HepG2 (cell line): ENCODE results near the gene PCNA. TPM values are rescaled to one million over a fixed set of nuclear protein-coding genes. Genes with fewer than 3 reads are reported as not detected.
A peak's percentile ranks its signal among the peaks of the same experiment; 100 is the strongest.

ENCODE experiments used
- DNMT1 ChIP-seq: sonication (generic); formaldehyde crosslinking; IDR thresholded peaks from 2 replicates; pipeline ENCODE4 v1.5.1; 2020; ENCODE audit warnings: mild to moderate bottlenecking, missing genetic modification reagents
- FIP1L1 ChIP-seq: fragments of 200-400 bp; formaldehyde crosslinking; IDR thresholded peaks from 2 replicates; pipeline ENCODE4 v1.6.1; 2018; ENCODE audit warnings: low read depth, mild to moderate bottlenecking, low read length, moderate library complexity, borderline replicate concordance; ENCODE audit not compliant: insufficient read depth
- NR2F1 ChIP-seq, 2 experiments: fragments of 450-650 bp in 1 of 2; formaldehyde crosslinking in 1 of 2; IDR thresholded peaks; 2 replicates each; pipeline versions ENCODE4 v1.5.0 to v1.6.1; 2016 to 2020; ENCODE audit warnings: mild to moderate bottlenecking in 1 of 2, missing compliant biosample characterization in 1 of 2, missing genetic modification reagents in 1 of 2, moderate library complexity in 1 of 2
- SRY ChIP-seq: sonication (generic); formaldehyde crosslinking; IDR thresholded peaks from 2 replicates; pipeline ENCODE4 v1.8.0; 2022; ENCODE audit warnings: mild to moderate bottlenecking, missing genetic modification reagents
- ZFP36L1 ChIP-seq: sonication (generic); formaldehyde crosslinking; IDR thresholded peaks from 2 replicates; pipeline ENCODE4 v1.8.0; 2022; ENCODE audit warnings: mild to moderate bottlenecking, missing genetic modification reagents, moderate library complexity
- ZNF329 ChIP-seq: sonication (generic); formaldehyde crosslinking; IDR thresholded peaks from 2 replicates; pipeline ENCODE4 v1.9.0; 2021; ENCODE audit warnings: low read depth, mild to moderate bottlenecking, missing genetic modification reagents
- ZNF512 ChIP-seq: sonication (generic); formaldehyde crosslinking; IDR thresholded peaks from 2 replicates; pipeline ENCODE4 v1.4.0; 2020; ENCODE audit warnings: mild to moderate bottlenecking, missing genetic modification reagents
- ZNF710 ChIP-seq: sonication (generic); formaldehyde crosslinking; IDR thresholded peaks from 2 replicates; pipeline ENCODE4 v1.5.0; 2020; ENCODE audit warnings: mild to moderate bottlenecking, missing genetic modification reagents, borderline replicate concordance
- ZNF792 ChIP-seq: IDR thresholded peaks from 2 replicates; pipeline ENCODE4 v1.6.1; 2016
- ZNF883 ChIP-seq: sonication (generic); formaldehyde crosslinking; IDR thresholded peaks from 2 replicates; pipeline ENCODE4 v1.5.1; 2020; ENCODE audit warnings: mild to moderate bottlenecking, missing genetic modification reagents; ENCODE audit errors: not compliant biosample characterization
- polyA plus RNA-seq, 8 experiments: library from polyadenylated mRNA; depleted of rRNA in 3 of 8; stranded (reverse) in 7 of 8; unstranded in 1 of 8; fragments of >200 nt; fragmentation: Illumina TruSeq in 4 of 8; extraction: Trizol in 4 of 8; gene quantifications; 2 replicates each; pipeline versions ENCODE4 v1.2.1 to v1.2.3, GENCODE V29; 2011 to 2016; ENCODE audit warnings: low read depth in 4 of 8, missing spikeins in 1 of 8, mixed read lengths in 1 of 8; ENCODE audit not compliant: insufficient read depth in 1 of 8
- total RNA-seq, 5 experiments: library from RNA; depleted of rRNA; stranded (reverse); fragments of >200 nt; fragmentation: Illumina TruSeq; extraction: Trizol; gene quantifications; 2 replicates each; pipeline ENCODE4 v1.2.3, GENCODE V29; 2016; ENCODE audit warnings: low read depth in 1 of 5
- TF ChIP-seq, protein P1 (sequence below): sonication (generic); formaldehyde crosslinking; IDR thresholded peaks from 2 replicates; pipeline ENCODE4 v1.4.0; 2020; ENCODE audit warnings: mild to moderate bottlenecking, missing genetic modification reagents
- TF ChIP-seq, protein P2 (sequence below): fragments of 450-650 bp; IDR thresholded peaks from 2 replicates; pipeline ENCODE4 v1.6.1; 2017; ENCODE audit warnings: mild to moderate bottlenecking

Gene PCNA
- total and polyA plus RNA-seq, 2 of the 13 experiments (the other 11 are each of a cell fraction or from before 2014, with no cell fraction given): 229 to 655 TPM

DNA sequence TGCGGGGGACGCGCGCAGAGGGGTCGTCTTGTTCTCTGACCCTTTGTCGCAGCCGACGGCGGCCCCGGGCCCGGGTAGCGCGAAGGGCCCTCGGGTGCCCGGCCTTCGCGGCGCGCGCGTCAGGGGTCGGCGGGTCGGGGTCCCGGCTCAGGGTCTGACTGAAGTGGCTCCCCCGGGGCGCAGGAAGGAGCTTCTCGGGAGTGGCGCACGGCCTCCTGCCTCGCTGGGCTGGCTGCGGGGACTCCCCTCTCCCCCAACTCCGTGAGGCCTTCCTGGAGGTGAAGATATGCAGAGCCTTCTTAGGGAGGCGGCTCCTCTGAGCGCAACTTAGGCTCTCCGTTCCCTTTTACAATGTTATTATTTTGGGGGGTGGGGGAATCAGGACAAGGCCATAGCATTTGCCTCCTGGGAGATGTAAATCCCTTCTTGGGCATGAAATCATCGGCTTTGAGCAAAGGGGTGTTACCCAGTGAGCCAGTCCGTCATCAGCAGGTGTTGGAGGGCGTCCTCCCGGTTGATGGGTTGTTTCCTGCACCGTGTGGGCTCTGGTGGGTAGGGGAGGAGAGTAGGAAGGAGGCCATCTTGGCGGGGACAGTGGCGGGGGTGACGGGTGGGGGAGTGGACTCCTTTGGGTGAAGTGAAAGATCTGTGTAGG, 7.6 kb upstream of the PCNA start (continued):
- TF ChIP-seq, protein P1, sequence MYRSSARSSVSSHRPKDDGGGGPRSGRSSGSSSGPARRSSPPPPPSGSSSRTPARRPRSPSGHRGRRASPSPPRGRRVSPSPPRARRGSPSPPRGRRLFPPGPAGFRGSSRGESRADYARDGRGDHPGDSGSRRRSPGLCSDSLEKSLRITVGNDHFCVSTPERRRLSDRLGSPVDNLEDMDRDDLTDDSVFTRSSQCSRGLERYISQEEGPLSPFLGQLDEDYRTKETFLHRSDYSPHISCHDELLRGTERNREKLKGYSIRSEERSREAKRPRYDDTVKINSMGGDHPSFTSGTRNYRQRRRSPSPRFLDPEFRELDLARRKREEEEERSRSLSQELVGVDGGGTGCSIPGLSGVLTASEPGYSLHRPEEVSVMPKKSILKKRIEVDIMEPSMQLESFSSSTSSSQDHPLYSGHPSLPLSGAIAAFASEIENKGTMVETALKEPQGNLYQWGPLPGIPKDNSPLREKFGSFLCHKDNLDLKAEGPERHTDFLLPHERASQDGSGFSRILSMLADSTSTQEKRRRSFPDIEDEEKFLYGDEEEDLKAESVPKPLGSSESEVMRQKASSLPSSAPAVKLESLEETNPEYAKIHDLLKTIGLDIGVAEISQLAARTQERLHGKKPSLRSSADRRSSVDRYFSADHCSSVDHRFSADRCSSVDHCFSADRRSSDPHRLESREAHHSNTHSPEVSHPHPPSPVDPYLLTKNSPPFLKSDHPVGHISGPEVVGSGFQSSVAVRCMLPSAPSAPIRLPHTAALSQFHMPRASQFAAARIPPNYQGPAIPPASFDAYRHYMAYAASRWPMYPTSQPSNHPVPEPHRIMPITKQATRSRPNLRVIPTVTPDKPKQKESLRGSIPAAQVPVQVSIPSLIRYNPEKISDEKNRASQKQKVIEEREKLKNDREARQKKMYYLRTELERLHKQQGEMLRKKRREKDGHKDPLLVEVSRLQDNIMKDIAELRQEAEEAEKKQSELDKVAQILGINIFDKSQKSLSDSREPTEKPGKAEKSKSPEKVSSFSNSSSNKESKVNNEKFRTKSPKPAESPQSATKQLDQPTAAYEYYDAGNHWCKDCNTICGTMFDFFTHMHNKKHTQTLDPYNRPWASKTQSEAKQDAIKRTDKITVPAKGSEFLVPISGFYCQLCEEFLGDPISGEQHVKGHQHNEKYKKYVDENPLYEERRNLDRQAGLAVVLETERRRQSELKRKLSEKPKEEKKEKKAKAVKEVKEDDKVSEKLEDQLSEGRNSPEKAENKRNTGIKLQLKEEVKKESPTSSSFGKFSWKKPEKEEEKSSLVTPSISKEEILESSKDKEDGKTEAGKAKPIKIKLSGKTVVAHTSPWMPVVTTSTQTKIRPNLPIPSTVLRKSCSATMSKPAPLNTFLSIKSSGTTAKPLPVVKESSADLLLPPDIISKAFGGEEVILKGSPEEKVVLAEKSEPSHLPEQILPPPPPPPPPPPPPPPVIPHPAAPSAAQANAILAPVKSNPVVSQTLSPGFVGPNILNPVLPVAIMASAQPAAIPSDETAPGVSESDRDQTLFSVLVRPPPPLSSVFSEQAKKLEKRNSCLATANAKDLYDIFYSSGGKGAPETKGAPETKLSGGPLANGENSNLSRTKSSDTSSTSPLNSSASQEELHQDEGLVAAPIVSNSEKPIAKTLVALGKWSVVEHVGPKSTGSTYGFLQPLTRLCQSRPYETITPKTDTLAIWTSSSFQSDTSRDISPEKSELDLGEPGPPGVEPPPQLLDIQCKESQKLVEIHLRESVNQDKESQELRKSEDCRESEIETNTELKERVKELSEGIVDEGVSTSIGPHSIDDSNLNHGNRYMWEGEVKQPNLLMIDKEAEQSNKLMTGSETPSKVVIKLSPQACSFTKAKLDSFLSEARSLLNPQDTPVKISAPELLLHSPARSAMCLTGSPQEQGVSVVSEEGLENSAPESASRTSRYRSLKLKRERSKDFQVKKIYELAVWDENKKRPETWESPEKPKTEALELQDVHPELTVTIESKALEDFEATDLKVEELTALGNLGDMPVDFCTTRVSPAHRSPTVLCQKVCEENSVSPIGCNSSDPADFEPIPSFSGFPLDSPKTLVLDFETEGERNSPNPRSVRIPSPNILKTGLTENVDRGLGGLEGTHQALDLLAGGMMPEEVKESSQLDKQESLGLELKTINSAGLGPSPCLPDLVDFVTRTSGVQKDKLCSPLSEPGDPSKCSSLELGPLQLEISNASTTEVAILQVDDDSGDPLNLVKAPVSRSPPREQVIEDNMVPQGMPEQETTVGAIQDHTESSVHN (CRISPR knock-in tag): no peak; the same call in 1 of the 2 replicates
- TF ChIP-seq ZNF329 (CRISPR knock-in tag) (no peak), ZNF710 (CRISPR knock-in tag) (peak; percentile 51; the same call in 1 of the 2 replicates), ZNF512 (CRISPR knock-in tag) (no peak), NR2F1 (CRISPR knock-in tag; IDR thresholded peaks at IDR 0.05) (no peak), ZNF792 (CRISPR knock-in tag) (no peak), SRY (CRISPR knock-in tag) (peak; percentile 55; the same call in 1 of the 2 replicates), DNMT1 (no peak), FIP1L1 (no peak), ZNF883 (CRISPR knock-in tag) (peak; percentile 93), ZFP36L1 (CRISPR knock-in tag) (no peak)
- TF ChIP-seq, protein P2, sequence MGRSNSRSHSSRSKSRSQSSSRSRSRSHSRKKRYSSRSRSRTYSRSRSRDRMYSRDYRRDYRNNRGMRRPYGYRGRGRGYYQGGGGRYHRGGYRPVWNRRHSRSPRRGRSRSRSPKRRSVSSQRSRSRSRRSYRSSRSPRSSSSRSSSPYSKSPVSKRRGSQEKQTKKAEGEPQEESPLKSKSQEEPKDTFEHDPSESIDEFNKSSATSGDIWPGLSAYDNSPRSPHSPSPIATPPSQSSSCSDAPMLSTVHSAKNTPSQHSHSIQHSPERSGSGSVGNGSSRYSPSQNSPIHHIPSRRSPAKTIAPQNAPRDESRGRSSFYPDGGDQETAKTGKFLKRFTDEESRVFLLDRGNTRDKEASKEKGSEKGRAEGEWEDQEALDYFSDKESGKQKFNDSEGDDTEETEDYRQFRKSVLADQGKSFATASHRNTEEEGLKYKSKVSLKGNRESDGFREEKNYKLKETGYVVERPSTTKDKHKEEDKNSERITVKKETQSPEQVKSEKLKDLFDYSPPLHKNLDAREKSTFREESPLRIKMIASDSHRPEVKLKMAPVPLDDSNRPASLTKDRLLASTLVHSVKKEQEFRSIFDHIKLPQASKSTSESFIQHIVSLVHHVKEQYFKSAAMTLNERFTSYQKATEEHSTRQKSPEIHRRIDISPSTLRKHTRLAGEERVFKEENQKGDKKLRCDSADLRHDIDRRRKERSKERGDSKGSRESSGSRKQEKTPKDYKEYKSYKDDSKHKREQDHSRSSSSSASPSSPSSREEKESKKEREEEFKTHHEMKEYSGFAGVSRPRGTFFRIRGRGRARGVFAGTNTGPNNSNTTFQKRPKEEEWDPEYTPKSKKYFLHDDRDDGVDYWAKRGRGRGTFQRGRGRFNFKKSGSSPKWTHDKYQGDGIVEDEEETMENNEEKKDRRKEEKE: no peak
